Aorta (tissue), 5 donors: Measurements from ENCODE around the gene AOC2. TPM values are rescaled to one million over a fixed set of nuclear protein-coding genes. Genes with fewer than 3 reads are reported as not detected.

Experiments used
- ATAC-seq: fragments of 200-7000 bp; cut with Tn5 transposase; one replicate; pipeline ENCODE4 v1.9.1; 2022; ENCODE audit warnings: moderate library complexity; ENCODE audit not compliant: low FRiP score
- DNase-seq, 2 donors: peaks; one replicate each; pipeline ENCODE4 v3.0.0-alpha.2; 2020
- H3K27ac ChIP-seq, 2 donors: one replicate each; pipeline ENCODE4 v1.5.1; 2013; ENCODE audit warnings: low read length in 2 of 2, mild to moderate bottlenecking in 2 of 2, moderate library complexity in 2 of 2, control low read depth in 1 of 2, inconsistent platforms in 1 of 2, low read depth in 1 of 2
- H3K27me3 ChIP-seq, 2 donors: one replicate each; pipeline ENCODE4 v1.6.1; 2013; ENCODE audit warnings: control low read depth in 1 of 2, low read length in 1 of 2, mild to moderate bottlenecking in 1 of 2, moderate library complexity in 1 of 2; ENCODE audit not compliant: insufficient read depth in 2 of 2, control insufficient read depth in 1 of 2
- H3K36me3 ChIP-seq, 2 donors: one replicate each; pipeline ENCODE4 v1.6.1; 2013; ENCODE audit warnings: control low read depth in 1 of 2, low read length in 1 of 2, mild to moderate bottlenecking in 1 of 2; ENCODE audit not compliant: insufficient read depth in 2 of 2, control insufficient read depth in 1 of 2
- H3K4me1 ChIP-seq, 2 donors: one replicate each; pipeline ENCODE4 v1.6.1; 2013; ENCODE audit warnings: low read length in 2 of 2, control low read depth in 1 of 2, mild to moderate bottlenecking in 1 of 2, moderate library complexity in 1 of 2; ENCODE audit not compliant: insufficient read depth in 2 of 2, control insufficient read depth in 1 of 2
- H3K4me3 ChIP-seq, 2 donors: one replicate each; pipeline ENCODE4 v1.5.1; 2013; ENCODE audit warnings: low read length in 2 of 2, control low read depth in 1 of 2, mild to moderate bottlenecking in 1 of 2
- H3K9me3 ChIP-seq: one replicate; pipeline ENCODE4 v1.6.1; 2013; ENCODE audit warnings: mild to moderate bottlenecking, low read length; ENCODE audit not compliant: control insufficient read depth
- WGBS, 2 donors: extraction: QIAGEN DNeasy Blood & Tissue Kit; methylation state at CpG; one replicate each; pipeline ENCODE4 v1.1.7; 2013; 5-methylcytosine and 5-hydroxymethylcytosine counted together
- intact Hi-C, 2 donors: fragments of 100-400 bp; cut with DNase I; formaldehyde crosslinking; loops; one replicate each; pipeline versions ENCODE4 v1.14.2 to v1.15.0; 2022
- polyA plus RNA-seq, 2 donors: library from polyadenylated mRNA; stranded (reverse); fragments of 200-250 nt; gene quantifications; one replicate each; pipeline ENCODE4 v1.2.3, GENCODE V29; 2013
- total RNA-seq, 2 donors: library from RNA; stranded (reverse); fragmentation: NEBNext Ultra II Directional; extraction: Animal tissue kit (Norgen Biotek cat#: 25700); gene quantifications; one replicate each; pipeline ENCODE4 v1.2.1, GENCODE V29; 2021
- donor health status: healthy with polysubstance abuse.
- donor health status: Bipolar disorder and iron deficiency.
- donor health status: DM: no; HTN: no; CAD: no.
- donor health status: DM: no; HTN: no; CAD: no.
- donor health status: DM: yes; HTN: yes; CAD: no.

AOC2 gene
- total and polyA plus RNA-seq, 4 donors, result 0.25 to 2.6 (median 1.1) TPM

DNA sequence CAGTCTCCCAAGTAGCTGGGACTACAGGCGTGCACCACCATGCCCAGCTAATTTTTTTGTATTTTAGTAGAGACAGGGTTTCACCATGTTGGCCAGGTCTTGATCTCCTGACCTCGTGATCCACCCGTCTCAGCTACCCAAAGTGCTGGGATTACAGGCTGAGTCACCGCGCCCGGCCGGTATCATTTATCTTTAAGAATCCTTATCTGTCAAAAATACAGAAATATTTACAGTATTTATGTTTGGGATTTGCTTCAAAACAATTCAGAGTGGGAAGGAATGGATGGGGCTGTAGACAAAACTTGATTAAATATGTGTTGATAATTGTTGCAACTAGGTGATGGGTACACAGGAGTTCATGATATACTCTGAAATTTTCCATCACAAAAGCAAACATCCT is 23.2 kb upstream of the AOC2 start:
- Histone ChIP-seq H3K9me3 (no peaks in the 10 kb centered on the region), H3K4me1 (peaks cover 2 to 3% of the 10 kb centered on the region in 2 donors), H3K4me3 (no peak overlapping the region), H3K27me3 (no peaks in the 10 kb centered on the region), H3K27ac (no peak overlapping the region), H3K36me3 (peaks cover 3 to 7% of the 10 kb centered on the region in 2 donors)
- no peak for ATAC-seq
- intact Hi-C loops, result loop anchor here in 1 of 2 donors (5.0 kb wide), 1 partner anchor 99 kb away; no protein-coding TSS in a partner anchor
- 88 to 89% methylated on average over 7 of the region's 7 CpGs for WGBS, 2 donors
- DNase-seq, result no peak

DNA sequence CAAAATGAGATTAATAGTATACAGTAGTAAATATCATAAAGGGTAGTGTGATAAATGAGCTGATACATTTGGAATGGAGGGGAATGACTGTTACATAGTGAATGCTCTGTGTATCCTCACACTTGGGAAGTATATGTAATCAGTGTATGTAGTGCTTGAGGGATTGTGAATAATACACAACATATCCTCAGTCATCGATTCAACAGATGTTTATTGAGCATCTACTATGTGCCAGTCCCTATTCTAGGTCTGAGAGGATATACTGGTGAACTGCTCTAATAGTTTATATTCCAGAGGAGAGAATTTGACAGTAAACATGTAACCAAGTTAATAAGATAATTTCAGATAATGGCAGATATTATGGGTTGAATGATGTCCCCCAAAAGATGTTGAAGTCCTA is 16.9 kb upstream of the AOC2 start:
- 77 to 87% methylated on average over 1 of the region's 1 CpG for WGBS, 2 donors
- Histone ChIP-seq H3K9me3 (no peaks in the 10 kb centered on the region), H3K27me3 (no peaks in the 10 kb centered on the region), H3K4me3 (no peak overlapping the region), H3K36me3 (no peaks in the 10 kb centered on the region), H3K4me1 (peaks cover 2 to 3% of the 10 kb centered on the region in 2 donors), H3K27ac (no peak overlapping the region)
- ATAC-seq (no peak), DNase-seq (no peak)
- intact Hi-C loops, result no loop called here

DNA sequence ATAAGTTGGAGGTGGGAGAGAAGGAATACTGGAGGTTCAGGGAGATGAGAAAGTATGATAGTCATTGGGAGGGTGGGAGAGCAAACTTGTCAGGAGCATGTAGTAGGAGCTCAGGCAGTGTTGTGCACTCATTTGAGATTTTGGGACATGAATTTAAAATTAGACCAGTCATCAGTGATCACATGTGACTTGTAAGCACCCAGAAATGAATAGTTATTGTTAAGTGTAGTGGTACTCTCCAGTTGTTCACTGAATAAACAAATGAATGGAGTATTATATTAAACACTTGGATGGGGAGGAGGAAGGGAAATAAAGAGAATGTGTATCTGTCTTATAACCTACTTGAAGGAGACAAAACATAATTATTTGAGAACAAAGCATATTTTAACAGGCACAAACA is 13.4 kb upstream of the AOC2 start:
- Histone ChIP-seq H3K4me1 (no peaks in the 10 kb centered on the region), H3K9me3 (no peaks in the 10 kb centered on the region), H3K27me3 (no peaks in the 10 kb centered on the region), H3K27ac (no peak overlapping the region), H3K36me3 (no peaks in the 10 kb centered on the region), H3K4me3 (no peak overlapping the region)
- intact Hi-C loops, result loop anchor here in 1 of 2 donors (10.0 kb wide), 1 partner anchor 256 kb away; the partner anchor contains the start of gene PSMC3IP
- no peak for DNase-seq
- ATAC-seq, result no peak

DNA sequence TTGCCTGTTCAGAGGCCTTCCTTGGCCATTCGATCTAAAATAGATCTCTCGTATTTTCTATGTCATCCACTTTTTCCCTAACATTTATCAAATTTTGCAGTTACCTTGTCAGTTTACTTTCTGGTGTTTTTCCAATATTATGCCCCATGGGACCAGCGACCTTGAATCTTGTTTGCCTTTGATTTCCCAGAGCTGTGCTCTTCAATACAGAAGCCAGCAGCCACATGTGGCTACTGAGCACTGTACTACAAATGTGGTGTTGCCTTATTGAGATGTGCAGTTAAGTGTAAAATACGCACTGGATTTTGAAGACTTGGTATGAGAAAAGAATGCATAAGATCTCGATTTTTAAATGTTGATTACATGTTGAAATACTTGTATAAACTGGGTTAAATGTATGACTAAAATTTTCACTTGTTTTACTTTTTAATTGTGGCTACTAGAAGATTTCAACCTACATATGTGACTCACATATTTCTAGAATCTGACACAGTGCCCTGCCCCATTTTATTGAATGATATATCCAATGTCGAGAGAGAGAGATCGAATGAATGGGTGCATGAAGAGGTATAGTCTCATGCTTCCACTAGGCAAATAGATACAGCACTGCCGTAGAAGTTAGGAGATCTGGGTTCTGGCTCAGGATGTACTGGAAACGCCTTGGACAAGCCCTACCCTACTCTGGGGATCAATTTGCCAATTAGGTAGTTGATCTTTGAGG is 12.0 kb upstream of the AOC2 start:
- intact Hi-C loops, result loop anchor here in 1 of 2 donors (10.0 kb wide), 1 partner anchor 258 kb away; the partner anchor contains the start of gene PSMC3IP
- whole genome bisulfite sequencing, 2 donors, result 49 to 52% methylated on average over 9 of the region's 9 CpGs
- ATAC-seq (no peak), DNase-seq (no peak)
- H3K4me3 ChIP-seq, result peak overlapping the region; percentile 32 to 74
- no peaks in the 10 kb centered on the region for H3K36me3 ChIP-seq
- H3K27ac ChIP-seq, result peak overlapping the region in 1 of 2 donors; percentile 68
- no peaks in the 10 kb centered on the region for H3K27me3 ChIP-seq
- H3K9me3 ChIP-seq, result no peaks in the 10 kb centered on the region
- no peaks in the 10 kb centered on the region for H3K4me1 ChIP-seq

DNA sequence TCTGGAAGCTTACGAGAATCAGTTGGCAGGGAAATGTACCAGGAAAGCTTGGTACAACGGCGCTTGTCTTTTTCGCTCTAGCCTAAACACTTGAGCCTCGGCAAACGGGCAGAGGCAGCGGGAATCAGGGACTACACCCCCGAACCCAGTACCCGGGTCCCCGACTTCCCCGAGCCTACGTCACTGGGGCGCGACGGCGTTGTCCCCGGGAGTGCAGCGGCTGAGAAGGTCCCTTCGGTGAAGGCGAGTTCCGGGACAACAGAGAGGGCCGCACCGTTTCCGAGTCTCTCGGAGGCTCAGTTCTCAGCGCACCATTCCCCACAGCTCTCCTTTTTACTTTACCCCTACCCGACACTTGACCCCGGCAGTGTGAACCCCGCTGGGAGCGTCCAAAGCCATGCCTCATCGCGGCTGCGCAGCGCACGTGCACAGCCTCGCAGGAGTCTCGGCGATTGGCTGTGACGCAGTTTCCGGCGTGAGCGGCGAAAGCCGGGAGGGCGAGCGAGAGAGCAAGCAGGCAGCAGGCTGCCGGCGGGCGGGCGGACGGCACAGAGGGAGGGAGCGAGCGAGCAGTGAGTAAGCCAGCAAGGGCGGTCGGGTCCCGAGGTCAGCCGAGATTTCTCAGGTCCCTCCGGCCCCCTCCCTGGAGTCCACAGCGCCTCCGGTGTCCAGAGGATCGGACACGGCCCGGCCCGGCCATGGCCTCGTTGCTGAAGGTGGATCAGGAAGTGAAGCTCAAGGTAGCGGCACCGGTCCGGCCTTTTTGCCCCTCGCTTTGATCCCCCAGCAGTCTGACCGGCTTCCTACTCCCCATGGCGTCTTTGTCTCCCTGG is 11.2 kb upstream of the AOC2 start, which contains the start of gene PSME3:
PSME3 (plus strand) TSS at position 464 of the 833 bp plus-strand sequence; CDS start at position 699, 235 bp downstream.
- Histone ChIP-seq H3K36me3 (peaks cover 0 to 2% of the 10 kb centered on the region in 2 donors), H3K9me3 (no peaks in the 10 kb centered on the region), H3K4me3 (peak within 1 kb of the TSS; percentile 68 to 74), H3K4me1 (no peaks in the 10 kb centered on the region), H3K27me3 (no peaks in the 10 kb centered on the region), H3K27ac (peak within 1 kb of the TSS; percentile 14 to 68)
- peak; percentile 96 for ATAC-seq
- intact Hi-C loops, result loop anchor here in 1 of 2 donors (10.0 kb wide), 1 partner anchor 258 kb away; the partner anchor contains the start of gene PSMC3IP
- 0% methylated on average over 68 to 71 of the region's 71 CpGs for WGBS, 2 donors
- DNase-seq, result peak; percentile 95 to 98

DNA sequence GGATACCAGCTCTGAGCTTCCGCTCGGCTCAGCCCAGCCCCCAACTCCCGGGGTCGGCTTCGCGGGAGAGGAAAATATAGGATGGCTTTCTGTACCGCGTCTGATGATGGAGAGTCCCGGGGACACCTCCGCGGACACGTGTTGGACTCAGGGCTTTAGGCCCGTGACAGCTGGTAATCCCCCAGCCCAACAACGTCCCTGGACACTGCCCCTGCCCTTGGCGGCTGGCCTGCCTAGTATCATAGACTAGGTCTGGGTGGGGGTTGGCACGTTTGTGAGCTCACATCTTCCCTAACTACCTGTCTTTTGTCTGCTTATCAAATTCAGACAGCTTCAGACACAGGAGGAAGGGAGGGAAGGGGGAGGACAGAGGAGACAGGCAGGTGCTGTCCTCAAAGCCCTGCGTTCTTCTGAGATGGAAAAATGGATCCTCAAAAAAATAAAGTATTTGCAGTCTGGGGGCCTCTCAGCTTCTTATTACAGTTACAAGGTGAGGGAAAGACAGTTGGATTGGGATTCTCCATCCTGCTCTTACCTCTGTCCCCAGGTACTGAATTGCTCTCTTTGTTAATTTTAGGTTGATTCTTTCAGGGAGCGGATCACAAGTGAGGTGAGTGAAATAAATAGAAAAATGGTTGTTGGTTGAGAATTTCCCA is 10.5 kb upstream of the AOC2 start:
- Histone ChIP-seq H3K36me3 (peaks cover 4% of the 10 kb centered on the region in 2 donors), H3K27ac (peak overlapping the region; percentile 14 to 22), H3K9me3 (no peaks in the 10 kb centered on the region), H3K4me3 (peak overlapping the region; percentile 68 to 74), H3K27me3 (no peaks in the 10 kb centered on the region), H3K4me1 (no peaks in the 10 kb centered on the region)
- WGBS, 2 donors, result 7 to 8% methylated on average over 18 of the region's 18 CpGs
- intact Hi-C loops, result loop anchor here in 1 of 2 donors (10.0 kb wide), 1 partner anchor 259 kb away; the partner anchor contains the start of gene PSMC3IP
- DNase-seq, result no peak
- ATAC-seq, result peak; percentile 4

DNA sequence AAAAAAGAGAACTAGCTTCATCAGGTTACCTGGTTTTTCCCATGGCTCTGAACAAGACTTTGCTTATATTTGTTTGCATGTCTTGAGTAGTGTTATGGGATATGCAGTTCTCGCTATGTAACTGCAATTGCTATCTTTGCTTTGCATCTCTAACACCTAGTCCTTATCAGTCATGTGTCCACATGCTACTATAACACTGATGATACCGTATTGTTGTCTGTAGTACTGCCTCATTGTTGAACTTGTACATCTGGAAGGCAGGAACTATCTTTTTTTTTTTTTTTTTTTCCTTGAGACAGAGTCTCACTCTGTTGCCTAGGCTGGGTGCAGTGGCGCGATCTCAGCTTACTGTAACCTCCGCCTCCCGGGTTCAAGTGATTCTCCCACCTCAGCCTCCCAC is 8.6 kb upstream of the AOC2 start:
- no peaks in the 10 kb centered on the region for H3K27me3 ChIP-seq
- intact Hi-C loops, result loop anchor here in 1 of 2 donors (10.0 kb wide), 1 partner anchor 261 kb away; the partner anchor contains the start of gene PSMC3IP
- ATAC-seq (no peak), DNase-seq (no peak)
- H3K27ac ChIP-seq, result no peak overlapping the region
- WGBS, 2 donors, result 98 to 100% methylated on average over 6 of the region's 6 CpGs
- H3K4me3 ChIP-seq, result no peak overlapping the region
- H3K4me1 ChIP-seq, result no peaks in the 10 kb centered on the region
- peaks cover 4 to 7% of the 10 kb centered on the region in 2 donors for H3K36me3 ChIP-seq
- H3K9me3 ChIP-seq, result no peaks in the 10 kb centered on the region

DNA sequence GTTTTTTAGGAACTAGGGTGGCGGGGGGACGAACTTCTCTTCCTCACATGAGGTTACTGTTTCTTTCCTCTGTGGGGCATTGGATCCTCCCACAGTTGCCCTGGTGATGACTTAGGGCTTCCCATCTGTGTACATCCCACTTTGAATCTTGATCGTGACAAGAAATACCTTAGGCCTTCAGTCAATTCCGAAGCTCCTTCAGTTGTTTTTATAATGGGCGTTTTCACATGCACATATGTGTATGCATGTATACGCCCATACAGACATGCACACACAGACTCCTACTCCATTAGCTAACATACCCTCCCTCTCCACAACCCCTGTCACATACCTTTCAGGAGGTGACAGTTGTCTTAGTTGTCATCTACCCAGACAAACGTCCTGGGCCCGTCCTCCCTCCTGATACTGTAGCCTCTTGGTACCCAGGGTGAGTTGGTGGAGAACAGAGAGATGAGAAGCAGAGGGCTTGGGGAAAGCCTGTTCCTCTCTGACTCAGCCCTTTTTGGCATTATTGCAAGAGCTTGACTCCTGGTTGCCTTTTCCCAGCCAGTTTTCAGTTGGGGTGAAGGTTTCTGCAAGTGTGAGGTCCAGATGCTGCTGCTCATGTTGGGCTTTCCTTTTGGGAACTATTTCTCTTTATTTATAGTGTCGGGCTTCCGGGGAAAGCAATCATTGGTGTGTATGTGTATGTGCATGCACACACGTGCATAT is 2.2 kb upstream of the AOC2 start:
- Histone ChIP-seq H3K4me3 (no peak overlapping the region), H3K9me3 (no peaks in the 10 kb centered on the region), H3K27ac (no peak overlapping the region), H3K36me3 (peaks cover 12 to 15% of the 10 kb centered on the region in 2 donors), H3K4me1 (no peaks in the 10 kb centered on the region), H3K27me3 (no peaks in the 10 kb centered on the region)
- DNase-seq, result no peak
- no peak for ATAC-seq
- 72 to 73% methylated on average over 11 of the region's 11 CpGs for WGBS, 2 donors
- intact Hi-C loops, result loop anchor here (2.0 to 10.0 kb wide), 4 partner anchors 87 to 155 kb away; partner anchors contain the start of gene RPL27 (in 1 of the 2)
